ENCODE results near the gene CDS2.

CDS2 gene

GRCh38 chr20:5146099-5146668 lies 19.4 kb downstream of the CDS2 start:
- H3K27ac ChIP-seq, result no peak overlapping the region
- TF ChIP-seq CTCF (conservative IDR thresholded peaks at IDR 0.05), result no peak

GRCh38 chr20:5146871-5147592 lies 20.2 kb downstream of the CDS2 start:
- TF ChIP-seq CTCF (conservative IDR thresholded peaks at IDR 0.05), result no peak
- no peak overlapping the region for H3K27ac ChIP-seq

GRCh38 chr20:5148581-5148980 lies 21.8 kb downstream of the CDS2 start:
- no peak overlapping the region for H3K27ac ChIP-seq
- TF ChIP-seq CTCF (conservative IDR thresholded peaks at IDR 0.05), result no peak

GRCh38 chr20:5149892-5150225 lies 23.1 kb downstream of the CDS2 start:
- H3K27ac ChIP-seq, result no peak overlapping the region
- TF ChIP-seq CTCF (conservative IDR thresholded peaks at IDR 0.05), result no peak

- no peak overlapping the region for H3K27ac ChIP-seq
- TF ChIP-seq CTCF (conservative IDR thresholded peaks at IDR 0.05), result no peak
Observed at GRCh38 chr20:5150226-5151076, 23.6 kb downstream of the CDS2 start.

GRCh38 chr20:5153152-5153467 lies 26.3 kb downstream of the CDS2 start:
- no peak overlapping the region for H3K27ac ChIP-seq
- TF ChIP-seq CTCF (conservative IDR thresholded peaks at IDR 0.05), result no peak

Data from VCaP (cell line).